Loucy (cell line): ENCODE data around the gene IFITM5.

Experiments used
- CTCF ChIP-seq: fragments of 200-600 bp; sonication (generic); conservative IDR thresholded peaks from 2 replicates; pipeline ENCODE4 v1.5.1; 2014; ENCODE audit warnings: mild to moderate bottlenecking, antibody characterized with exemption, low read length
- EZH2phosphoT487 ChIP-seq: fragments of 200-600 bp; IDR thresholded peaks from 2 replicates; pipeline ENCODE4 v1.6.1; 2018; ENCODE audit warnings: antibody characterized with exemption, mild to moderate bottlenecking, moderate library complexity, borderline replicate concordance

GRCh38 chr11:331358-332060 is 32.2 kb upstream of the IFITM5 start:
- TF ChIP-seq CTCF (no peak), EZH2phosphoT487 (no peak)
